GM23338 (cell line): ENCODE results near the gene NXPH2. TPM values are rescaled to one million over a fixed set of nuclear protein-coding genes. Genes with fewer than 3 reads are reported as not detected.

Experiments used
- ATAC-seq: fragments of 200-7000 bp; cut with Tn5 transposase; 3 replicates; pipeline ENCODE4 v1.9.1; 2020
- DNase-seq: peaks from one replicate; pipeline ENCODE4 v3.0.0-alpha.2; 2015; ENCODE audit warnings: low spot score
- H2AFZ ChIP-seq: fragments of 200-600 bp; sonication (generic); 2 replicates; pipeline ENCODE4 v1.8.0; 2016; ENCODE audit warnings: antibody characterized with exemption, mild to moderate bottlenecking, moderate library complexity
- H3F3A ChIP-seq: fragments of 200-600 bp; sonication (generic); replicated peaks from 2 replicates; pipeline ENCODE4 v1.8.0; 2017; ENCODE audit warnings: antibody characterized with exemption, mixed run types, low read depth
- H3K27ac ChIP-seq: fragments of 200-600 bp; sonication (generic); 2 replicates; pipeline ENCODE4 v1.6.1; 2016; ENCODE audit warnings: low read depth
- H3K27me3 ChIP-seq: fragments of 200-600 bp; sonication (generic); 2 replicates; pipeline ENCODE4 v1.8.0; 2016; ENCODE audit warnings: mild to moderate bottlenecking, mixed run types, moderate library complexity; ENCODE audit not compliant: insufficient read depth
- H3K36me3 ChIP-seq: fragments of 200-600 bp; sonication (generic); 2 replicates; pipeline ENCODE4 v1.8.0; 2016; ENCODE audit warnings: mild to moderate bottlenecking; ENCODE audit not compliant: insufficient read depth
- H3K4me1 ChIP-seq: fragments of 200-600 bp; sonication (generic); 2 replicates; pipeline ENCODE4 v1.8.0; 2016; ENCODE audit warnings: mild to moderate bottlenecking, moderate library complexity; ENCODE audit not compliant: insufficient read depth
- H3K4me2 ChIP-seq: fragments of 200-600 bp; sonication (generic); 2 replicates; pipeline ENCODE4 v1.7.1; 2017; ENCODE audit warnings: mixed run types
- H3K4me3 ChIP-seq: fragments of 200-600 bp; sonication (generic); 2 replicates; pipeline ENCODE4 v1.6.1; 2016; ENCODE audit warnings: mixed run types
- H3K79me2 ChIP-seq: fragments of 200-600 bp; sonication (generic); replicated peaks from 2 replicates; pipeline ENCODE4 v1.8.0; 2017; ENCODE audit warnings: mild to moderate bottlenecking; ENCODE audit not compliant: insufficient read depth
- H3K9me2 ChIP-seq: fragments of 200-600 bp; sonication (generic); 2 replicates; pipeline ENCODE4 v1.8.0; 2017; ENCODE audit not compliant: insufficient read depth
- H4K20me1 ChIP-seq: fragments of 200-600 bp; sonication (generic); replicated peaks from 2 replicates; pipeline ENCODE4 v1.8.0; 2017; ENCODE audit warnings: mild to moderate bottlenecking; ENCODE audit not compliant: insufficient read depth
- H3K27ac Mint-ChIP-seq: 2 replicates; pipeline ENCODE4 v1.8.0; 2020; ENCODE audit warnings: inconsistent platforms, mild to moderate bottlenecking, moderate library complexity, mixed read lengths
- H3K27me3 Mint-ChIP-seq: 3 replicates; pipeline ENCODE4 v1.8.0; 2022; ENCODE audit warnings: low read depth, mild to moderate bottlenecking, moderate library complexity, mixed read lengths, inconsistent platforms; ENCODE audit not compliant: insufficient read depth, poor library complexity
- H3K36me3 Mint-ChIP-seq: 3 replicates; pipeline ENCODE4 v1.8.0; 2021; ENCODE audit warnings: low read depth, mild to moderate bottlenecking, inconsistent platforms, moderate library complexity, mixed read lengths
- H3K4me1 Mint-ChIP-seq: 3 replicates; pipeline ENCODE4 v1.8.0; 2020; ENCODE audit warnings: mild to moderate bottlenecking, inconsistent platforms, mixed read lengths
- H3K4me3 Mint-ChIP-seq: 3 replicates; pipeline ENCODE4 v1.8.0; 2021; ENCODE audit warnings: moderate library complexity, mild to moderate bottlenecking, inconsistent platforms, mixed read lengths
- H3K9me3 Mint-ChIP-seq: 3 replicates; pipeline ENCODE4 v1.8.0; 2020; ENCODE audit warnings: moderate library complexity, mild to moderate bottlenecking, inconsistent platforms, mixed read lengths
- CREB1 ChIP-seq: fragments of 250-450 bp; sonication (Bioruptor Pico); IDR thresholded peaks from 2 replicates; pipeline ENCODE4 v1.5.0; 2020; ENCODE audit warnings: low read depth, mild to moderate bottlenecking, moderate library complexity
- EZH2 ChIP-seq: fragments of 200-600 bp; sonication (generic); IDR thresholded peaks from one replicate; pipeline ENCODE4 v1.8.0; 2017; ENCODE audit warnings: antibody characterized with exemption, mild to moderate bottlenecking, low read depth; ENCODE audit not compliant: unreplicated experiment
- POLR2AphosphoS5 ChIP-seq: IDR thresholded peaks from 2 replicates; pipeline ENCODE4 v1.6.1; 2016; ENCODE audit warnings: antibody characterized with exemption, low read depth
- long read RNA-seq: library from polyadenylated mRNA; unstranded; transcript quantifications from one replicate; pipeline ENCODE4 v2.0.0, GENCODE V29; 2020; ENCODE audit not compliant: unreplicated experiment
- polyA plus RNA-seq: library from polyadenylated mRNA; unstranded; fragments of >200 nt; fragmentation: Nextera tagmentation; extraction: Ambion mirVana; gene quantifications from 2 replicates; pipeline ENCODE4 v1.2.1, GENCODE V29; 2016
- total RNA-seq: library from RNA; depleted of rRNA; stranded (reverse); fragments of >200 nt; shearing (Covaris generic); gene quantifications from 2 replicates; pipeline ENCODE4 v1.2.3, GENCODE V29; 2014; rRNA removed
- TF ChIP-seq, protein P1 (sequence below), 2 experiments: fragments of 200-600 bp in 1 of 2; sonication (generic) in 1 of 2; conservative IDR thresholded peaks; 2 replicates each; pipeline versions ENCODE4 v1.5.1 to v1.6.1; 2016 to 2017; ENCODE audit warnings: antibody characterized with exemption in 2 of 2, low read depth in 2 of 2, mild to moderate bottlenecking in 2 of 2, moderate library complexity in 1 of 2

NXPH2 gene
- total RNA-seq = 2.9 and 8.3 TPM in 2 replicates
- 2.7 and 4.3 TPM in 2 replicates for polyA plus RNA-seq
- long read RNA-seq = 0 reads

DNA sequence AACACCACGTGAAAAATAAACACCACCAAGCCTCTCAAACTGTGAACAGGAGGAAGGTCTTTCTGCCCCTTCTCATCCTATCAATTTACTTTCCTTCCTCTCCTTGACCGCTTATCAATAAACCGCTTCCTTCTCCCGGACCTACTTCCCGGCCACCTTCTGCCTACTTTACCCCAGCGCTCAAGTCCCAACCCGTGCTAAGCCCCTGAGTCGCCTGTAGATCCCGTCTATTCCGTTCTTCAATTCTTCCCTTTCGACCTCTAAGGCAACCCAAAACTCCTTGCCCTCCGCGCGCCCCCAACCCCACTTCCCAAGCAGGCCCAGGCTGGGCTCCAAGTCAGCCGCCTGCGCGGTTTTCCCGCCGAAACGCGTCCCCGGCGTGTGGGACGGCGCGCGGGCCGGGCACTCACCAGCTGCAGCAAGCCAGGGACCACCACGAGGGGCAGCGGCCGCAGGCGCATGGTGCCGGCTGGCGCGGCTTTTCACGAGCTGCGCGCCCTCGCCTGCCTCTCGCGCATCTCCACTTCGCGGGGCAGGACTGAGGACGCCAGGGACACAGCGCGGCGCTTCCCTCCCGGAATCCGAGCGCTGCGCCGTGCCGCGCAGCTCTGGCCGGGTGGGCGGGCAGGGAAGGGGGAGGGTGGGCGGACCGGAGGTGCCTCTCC, at the start of gene NXPH2:
NXPH2 (minus strand) TSS at position 610 of the 665 bp plus-strand sequence; CDS start at position 461, 149 bp downstream.
- Histone ChIP-seq H3K79me2 (peaks cover 32% of the 10 kb centered on the region), H3K4me1 (peaks cover 46% of the 10 kb centered on the region), H3K9me2 (no peaks in the 10 kb centered on the region), H3K36me3 (no peaks in the 10 kb centered on the region), H3K4me2 (peak within 1 kb of the TSS; percentile 86), H3F3A (no peaks in the 10 kb centered on the region), H3K27ac (no peak within 1 kb of the TSS), H4K20me1 (no peaks in the 10 kb centered on the region), H3K4me3 (peak within 1 kb of the TSS; percentile 66), H3K27me3 (peaks cover 53% of the 10 kb centered on the region), H2AFZ (peak within 1 kb of the TSS; percentile 67)
- H3K36me3 Mint-ChIP-seq = no peaks in the 10 kb centered on the region
- peaks cover 37% of the 10 kb centered on the region for H3K4me1 Mint-ChIP-seq
- peaks cover 44% of the 10 kb centered on the region for H3K27me3 Mint-ChIP-seq
- peak within 1 kb of the TSS; percentile 81 for H3K4me3 Mint-ChIP-seq
- ATAC-seq (peak; percentile 50), DNase-seq (peak; percentile 63)
- no peak; the same call in 1 of the 2 replicates for TF ChIP-seq POLR2AphosphoS5
- TF ChIP-seq EZH2 = peak; percentile 52
- H3K9me3 Mint-ChIP-seq = no peaks in the 10 kb centered on the region
- H3K27ac Mint-ChIP-seq = no peak within 1 kb of the TSS

DNA sequence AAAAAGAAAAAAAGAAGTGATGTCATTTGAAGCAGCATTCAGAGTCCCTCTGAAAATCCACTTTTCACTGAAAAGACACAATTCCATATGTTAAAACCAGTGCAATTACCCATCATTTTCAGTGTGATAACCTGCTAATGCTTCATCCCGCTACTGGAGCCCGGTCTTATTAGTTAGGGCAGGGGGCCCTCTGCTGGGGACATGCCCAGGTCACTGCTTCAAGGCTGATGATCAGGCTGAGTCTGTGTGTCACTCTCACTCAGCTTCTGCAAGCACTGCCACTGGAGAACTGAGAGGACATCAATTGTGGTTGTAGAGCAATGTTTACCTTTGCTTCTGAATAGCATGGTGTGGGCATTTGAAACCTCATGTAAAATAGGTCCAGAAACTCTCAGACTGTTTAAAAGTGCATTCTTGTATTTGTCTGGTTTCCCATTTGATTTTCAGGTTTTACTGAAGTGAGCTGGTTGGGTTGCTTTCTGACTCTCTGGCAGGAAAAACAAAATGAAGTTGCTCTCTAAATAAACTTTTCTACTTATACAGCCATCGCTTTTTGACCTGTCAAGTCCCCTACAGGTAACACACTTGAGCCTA, 49.2 kb upstream of the NXPH2 start:
- DNase-seq (peak; percentile 84), ATAC-seq (peak; percentile 98)
- Histone ChIP-seq H3K27me3 (no peaks in the 10 kb centered on the region), H3K4me2 (no peak overlapping the region), H3K4me3 (no peak overlapping the region), H4K20me1 (no peaks in the 10 kb centered on the region), H3K4me1 (no peaks in the 10 kb centered on the region), H3K27ac (no peak overlapping the region), H3K79me2 (no peaks in the 10 kb centered on the region), H2AFZ (no peak overlapping the region), H3F3A (no peaks in the 10 kb centered on the region), H3K9me2 (no peaks in the 10 kb centered on the region), H3K36me3 (no peaks in the 10 kb centered on the region)
- H3K4me3 Mint-ChIP-seq = no peak overlapping the region
- peaks cover 6% of the 10 kb centered on the region; the same call in 1 of the 3 replicates for H3K4me1 Mint-ChIP-seq
- peaks cover 2% of the 10 kb centered on the region for H3K27me3 Mint-ChIP-seq
- no peak for TF ChIP-seq CREB1 (CRISPR knock-in tag)
- TF ChIP-seq, protein P1, sequence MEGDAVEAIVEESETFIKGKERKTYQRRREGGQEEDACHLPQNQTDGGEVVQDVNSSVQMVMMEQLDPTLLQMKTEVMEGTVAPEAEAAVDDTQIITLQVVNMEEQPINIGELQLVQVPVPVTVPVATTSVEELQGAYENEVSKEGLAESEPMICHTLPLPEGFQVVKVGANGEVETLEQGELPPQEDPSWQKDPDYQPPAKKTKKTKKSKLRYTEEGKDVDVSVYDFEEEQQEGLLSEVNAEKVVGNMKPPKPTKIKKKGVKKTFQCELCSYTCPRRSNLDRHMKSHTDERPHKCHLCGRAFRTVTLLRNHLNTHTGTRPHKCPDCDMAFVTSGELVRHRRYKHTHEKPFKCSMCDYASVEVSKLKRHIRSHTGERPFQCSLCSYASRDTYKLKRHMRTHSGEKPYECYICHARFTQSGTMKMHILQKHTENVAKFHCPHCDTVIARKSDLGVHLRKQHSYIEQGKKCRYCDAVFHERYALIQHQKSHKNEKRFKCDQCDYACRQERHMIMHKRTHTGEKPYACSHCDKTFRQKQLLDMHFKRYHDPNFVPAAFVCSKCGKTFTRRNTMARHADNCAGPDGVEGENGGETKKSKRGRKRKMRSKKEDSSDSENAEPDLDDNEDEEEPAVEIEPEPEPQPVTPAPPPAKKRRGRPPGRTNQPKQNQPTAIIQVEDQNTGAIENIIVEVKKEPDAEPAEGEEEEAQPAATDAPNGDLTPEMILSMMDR (conservative IDR thresholded peaks at IDR 0.05; ENCODE audit: low read depth in 2 of 2) = peak; percentile 82 to 95
- no peak overlapping the region for H3K27ac Mint-ChIP-seq
- H3K36me3 Mint-ChIP-seq = no peaks in the 10 kb centered on the region
- H3K9me3 Mint-ChIP-seq = no peaks in the 10 kb centered on the region

DNA sequence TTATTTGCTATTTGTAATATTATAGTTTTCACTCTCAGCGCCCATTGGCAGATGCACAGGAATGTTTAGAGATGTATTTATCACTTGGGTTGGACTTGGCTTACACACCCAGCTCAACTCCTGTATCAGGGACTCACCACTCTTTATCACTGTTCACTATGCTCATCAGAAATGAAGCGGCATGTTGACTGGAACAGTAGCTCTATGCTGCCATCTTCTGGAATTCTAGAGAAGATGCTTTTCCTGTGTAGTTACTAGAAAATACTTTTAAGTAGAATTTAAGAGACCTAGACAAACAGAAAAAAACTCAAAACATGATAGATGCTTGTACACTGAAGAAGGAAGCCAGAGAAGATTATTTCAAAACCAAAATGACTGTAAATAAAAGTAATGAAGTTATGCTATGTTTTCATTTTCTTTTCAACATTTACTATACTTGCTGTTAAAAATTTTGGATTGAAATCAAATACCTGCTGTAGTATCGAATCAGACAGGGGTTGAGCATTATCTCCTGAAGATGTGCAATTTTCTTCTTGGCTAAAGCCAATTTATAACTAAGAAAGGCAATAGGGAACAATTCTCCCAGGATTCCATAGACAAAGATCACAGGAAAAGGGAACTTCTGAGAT, 47.4 kb upstream of the NXPH2 start:
- Mint-ChIP-seq H3K36me3 (no peaks in the 10 kb centered on the region), H3K4me3 (no peak overlapping the region), H3K27me3 (no peaks in the 10 kb centered on the region), H3K27ac (no peak overlapping the region), H3K4me1 (peaks cover 12% of the 10 kb centered on the region; the same call in 2 of the 3 replicates), H3K9me3 (no peaks in the 10 kb centered on the region)
- Histone ChIP-seq H3K4me1 (no peaks in the 10 kb centered on the region), H2AFZ (peak overlapping the region; percentile 9; the same call in 1 of the 2 replicates), H4K20me1 (no peaks in the 10 kb centered on the region), H3K9me2 (no peaks in the 10 kb centered on the region; the same call in 1 of the 2 replicates), H3K27ac (no peak overlapping the region), H3K27me3 (no peaks in the 10 kb centered on the region), H3K4me2 (no peak overlapping the region), H3F3A (no peaks in the 10 kb centered on the region), H3K36me3 (no peaks in the 10 kb centered on the region), H3K79me2 (no peaks in the 10 kb centered on the region), H3K4me3 (no peak overlapping the region)
- DNase-seq (peak; percentile 75), ATAC-seq (peak; percentile 56)
- TF ChIP-seq, protein P1 (conservative IDR thresholded peaks at IDR 0.05; ENCODE audit: low read depth in 2 of 2) = peak; percentile 80 to 88
- TF ChIP-seq EZH2 = no peak
